ENCODE data around the gene PPP2R5D.

GRCh38 chr6:42966571-42966970 lies 17.8 kb upstream of the PPP2R5D start:
- TF ChIP-seq CEBPB (IDR thresholded peaks at IDR 0.05) = no peak
- TF ChIP-seq EP300 (IDR thresholded peaks at IDR 0.05; ENCODE audit: borderline replicate concordance) = no peak
- no peak for TF ChIP-seq USF1 (IDR thresholded peaks at IDR 0.05)
- TF ChIP-seq FOXM1 (IDR thresholded peaks at IDR 0.05; ENCODE audit: borderline replicate concordance, low read depth) = no peak
- no peak for TF ChIP-seq MAX (IDR thresholded peaks at IDR 0.05)
- TF ChIP-seq YY1 (IDR thresholded peaks at IDR 0.05; ENCODE audit: low read depth) = no peak
- no peak for TF ChIP-seq TEAD4 (IDR thresholded peaks at IDR 0.05)
- no peak for TF ChIP-seq REST (IDR thresholded peaks at IDR 0.05; ENCODE audit: low read depth)
- TF ChIP-seq EGR1 (IDR thresholded peaks at IDR 0.05) = no peak
- no peak for TF ChIP-seq RAD21 (IDR thresholded peaks at IDR 0.05; ENCODE audit: low read depth)
